NCI-H524 (cell line): ENCODE results near the gene FKTN.

Experiments used
- DNase-seq, 2 experiments: peaks; one replicate each; lab custom pipeline; 2025; lab: John Stamatoyannopoulos, UW

Gene FKTN

GRCh38 chr9:105632807-105633206, 74.9 kb downstream of the FKTN start:
- DNase-seq = no peak

GRCh38 chr9:105633411-105633810, 75.5 kb downstream of the FKTN start:
- DNase-seq = peak; percentile 95 to 97

- DNase-seq = no peak
Observed at GRCh38 chr9:105636331-105636730, 78.4 kb downstream of the FKTN start.

GRCh38 chr9:105637787-105638395, 80.0 kb downstream of the FKTN start:
- no peak for DNase-seq

GRCh38 chr9:105639936-105640335, 82.0 kb downstream of the FKTN start:
- no peak for DNase-seq

GRCh38 chr9:105643795-105644194, 85.9 kb downstream of the FKTN start:
- DNase-seq = no peak

- peak; percentile 92 to 96 for DNase-seq
Observed at GRCh38 chr9:105646879-105647594, 89.1 kb downstream of the FKTN start.

- DNase-seq = peak; percentile 30 to 71
Observed at GRCh38 chr9:105647595-105648349, 89.8 kb downstream of the FKTN start.

- DNase-seq = peak; percentile 96 to 99
Observed at GRCh38 chr9:105651806-105652205, 93.9 kb downstream of the FKTN start.

GRCh38 chr9:105656131-105656921, 98.4 kb downstream of the FKTN start:
- DNase-seq = peak; percentile 31 to 76

- no peak for DNase-seq
Observed at GRCh38 chr9:105658351-105658750, 100.4 kb downstream of the FKTN start.

GRCh38 chr9:105661011-105661410, 103.1 kb downstream of the FKTN start:
- peak in 1 of 2 experiments; percentile 16 for DNase-seq

- DNase-seq = no peak
Observed at GRCh38 chr9:105662184-105663104, 104.5 kb downstream of the FKTN start, which contains the start of gene TAL2. TAL2 (plus strand) TSS chr9:105662457; CDS start chr9:105662497, 40 bp downstream.

GRCh38 chr9:105663914-105664313, 106.0 kb downstream of the FKTN start:
- no peak for DNase-seq

- no peak for DNase-seq
Observed at GRCh38 chr9:105667867-105668266, 109.9 kb downstream of the FKTN start.

GRCh38 chr9:105670315-105670714, 112.4 kb downstream of the FKTN start:
- DNase-seq = no peak

- DNase-seq = no peak
Observed at GRCh38 chr9:105670775-105671174, 112.8 kb downstream of the FKTN start.

- DNase-seq = no peak
Observed at GRCh38 chr9:105672711-105673234, 114.8 kb downstream of the FKTN start.

GRCh38 chr9:105673850-105674387, 116.0 kb downstream of the FKTN start:
- DNase-seq = no peak

- peak; percentile 61 to 88 for DNase-seq
Observed at GRCh38 chr9:105676351-105676923, 118.5 kb downstream of the FKTN start.
